ENCODE results near the gene GFRA4.

Gene GFRA4

GRCh38 chr20:3663031-3663701, at the start of gene GFRA4:
GFRA4 (minus strand) TSS chr20:3663399; CDS start chr20:3663399, 0 bp downstream.
- Histone ChIP-seq H3K36me3 (ENCODE audit: insufficient read depth, low read length) (no peaks in the 10 kb centered on the region), H3K9me3 (ENCODE audit: insufficient read depth, low read depth, low read length) (no peaks in the 10 kb centered on the region), H3K9me2 (replicated peaks; ENCODE audit: low read depth, low read length) (no peaks in the 10 kb centered on the region), H3K27me3 (ENCODE audit: insufficient read depth, low read length, poor library complexity, severe bottlenecking) (no peaks in the 10 kb centered on the region), H3K4me3 (ENCODE audit: low read length, poor library complexity, severe bottlenecking) (no peak within 1 kb of the TSS), H3K4me1 (ENCODE audit: insufficient read depth, low read length, poor library complexity, severe bottlenecking) (peaks cover 21% of the 10 kb centered on the region), H2AFZ (ENCODE audit: low read length) (no peak within 1 kb of the TSS), H3K4me2 (ENCODE audit: low read depth, low read length, poor library complexity, severe bottlenecking) (no peak within 1 kb of the TSS), H3K79me2 (ENCODE audit: insufficient read depth, low read length) (no peaks in the 10 kb centered on the region), H4K20me1 (ENCODE audit: insufficient read depth, low read length, poor library complexity, severe bottlenecking) (no peaks in the 10 kb centered on the region), H3K9ac (ENCODE audit: low read depth, low read length, poor library complexity, severe bottlenecking) (no peak within 1 kb of the TSS), H3F3A (ENCODE audit: low read depth) (no peaks in the 10 kb centered on the region)
- TF ChIP-seq, protein P1, sequence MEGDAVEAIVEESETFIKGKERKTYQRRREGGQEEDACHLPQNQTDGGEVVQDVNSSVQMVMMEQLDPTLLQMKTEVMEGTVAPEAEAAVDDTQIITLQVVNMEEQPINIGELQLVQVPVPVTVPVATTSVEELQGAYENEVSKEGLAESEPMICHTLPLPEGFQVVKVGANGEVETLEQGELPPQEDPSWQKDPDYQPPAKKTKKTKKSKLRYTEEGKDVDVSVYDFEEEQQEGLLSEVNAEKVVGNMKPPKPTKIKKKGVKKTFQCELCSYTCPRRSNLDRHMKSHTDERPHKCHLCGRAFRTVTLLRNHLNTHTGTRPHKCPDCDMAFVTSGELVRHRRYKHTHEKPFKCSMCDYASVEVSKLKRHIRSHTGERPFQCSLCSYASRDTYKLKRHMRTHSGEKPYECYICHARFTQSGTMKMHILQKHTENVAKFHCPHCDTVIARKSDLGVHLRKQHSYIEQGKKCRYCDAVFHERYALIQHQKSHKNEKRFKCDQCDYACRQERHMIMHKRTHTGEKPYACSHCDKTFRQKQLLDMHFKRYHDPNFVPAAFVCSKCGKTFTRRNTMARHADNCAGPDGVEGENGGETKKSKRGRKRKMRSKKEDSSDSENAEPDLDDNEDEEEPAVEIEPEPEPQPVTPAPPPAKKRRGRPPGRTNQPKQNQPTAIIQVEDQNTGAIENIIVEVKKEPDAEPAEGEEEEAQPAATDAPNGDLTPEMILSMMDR (conservative IDR thresholded peaks at IDR 0.05; ENCODE audit: low read length): no peak
- no peak for TF ChIP-seq EZH2phosphoT487 (IDR thresholded peaks at IDR 0.05; ENCODE audit: borderline replicate concordance)

DNA sequence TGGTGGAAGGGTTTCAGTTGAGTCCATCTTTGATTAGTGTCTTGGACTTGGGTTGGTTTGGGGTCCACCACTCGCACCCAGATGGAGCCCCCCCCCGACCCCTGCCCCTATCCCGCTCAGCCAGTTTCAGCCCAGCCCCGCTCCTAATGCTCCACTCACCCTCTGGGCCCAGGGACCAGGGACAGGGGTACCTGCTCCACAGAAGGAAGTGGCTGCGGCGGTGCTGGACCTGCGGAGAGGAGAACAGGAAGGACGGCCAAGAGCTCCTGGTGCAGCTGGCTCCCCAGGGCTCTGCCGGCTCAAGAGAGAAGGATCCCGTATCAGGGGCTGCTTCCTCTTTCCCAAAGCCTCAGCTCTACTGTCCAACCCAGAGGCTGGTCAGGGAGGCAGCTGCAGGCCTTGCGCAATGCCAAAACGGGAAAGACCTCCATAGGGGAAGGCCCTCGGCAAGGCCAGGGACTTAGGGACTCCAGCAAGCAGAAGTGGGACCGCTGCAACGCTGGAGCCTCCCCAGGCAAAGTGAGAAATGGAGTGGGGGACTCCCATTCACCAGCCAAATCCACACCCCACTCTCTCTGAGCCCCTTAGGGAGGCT, 49.2 kb upstream of the GFRA4 start, which contains the start of gene SIGLEC1:
TSS of gene SIGLEC1 (minus strand) at position 322 of the 595 bp plus-strand sequence. CDS start 5,472 bp downstream, outside the sequence.
- Histone ChIP-seq H3K9ac (ENCODE audit: low read depth, low read length, poor library complexity, severe bottlenecking) (no peak within 1 kb of the TSS), H4K20me1 (ENCODE audit: insufficient read depth, low read length, poor library complexity, severe bottlenecking) (no peaks in the 10 kb centered on the region), H3K9me2 (replicated peaks; ENCODE audit: low read depth, low read length) (no peaks in the 10 kb centered on the region), H3K4me2 (ENCODE audit: low read depth, low read length, poor library complexity, severe bottlenecking) (no peak within 1 kb of the TSS), H3K36me3 (ENCODE audit: insufficient read depth, low read length) (no peaks in the 10 kb centered on the region), H3K9me3 (ENCODE audit: insufficient read depth, low read depth, low read length) (no peaks in the 10 kb centered on the region), H3K79me2 (ENCODE audit: insufficient read depth, low read length) (no peaks in the 10 kb centered on the region), H2AFZ (ENCODE audit: low read length) (no peak within 1 kb of the TSS), H3F3A (ENCODE audit: low read depth) (no peaks in the 10 kb centered on the region), H3K4me1 (ENCODE audit: insufficient read depth, low read length, poor library complexity, severe bottlenecking) (peaks cover 3% of the 10 kb centered on the region), H3K27me3 (ENCODE audit: insufficient read depth, low read length, poor library complexity, severe bottlenecking) (no peaks in the 10 kb centered on the region), H3K4me3 (ENCODE audit: low read length, poor library complexity, severe bottlenecking) (no peak within 1 kb of the TSS)
- TF ChIP-seq EZH2phosphoT487 (IDR thresholded peaks at IDR 0.05; ENCODE audit: borderline replicate concordance): no peak
- TF ChIP-seq, protein P1 (conservative IDR thresholded peaks at IDR 0.05; ENCODE audit: low read length): no peak

DNA sequence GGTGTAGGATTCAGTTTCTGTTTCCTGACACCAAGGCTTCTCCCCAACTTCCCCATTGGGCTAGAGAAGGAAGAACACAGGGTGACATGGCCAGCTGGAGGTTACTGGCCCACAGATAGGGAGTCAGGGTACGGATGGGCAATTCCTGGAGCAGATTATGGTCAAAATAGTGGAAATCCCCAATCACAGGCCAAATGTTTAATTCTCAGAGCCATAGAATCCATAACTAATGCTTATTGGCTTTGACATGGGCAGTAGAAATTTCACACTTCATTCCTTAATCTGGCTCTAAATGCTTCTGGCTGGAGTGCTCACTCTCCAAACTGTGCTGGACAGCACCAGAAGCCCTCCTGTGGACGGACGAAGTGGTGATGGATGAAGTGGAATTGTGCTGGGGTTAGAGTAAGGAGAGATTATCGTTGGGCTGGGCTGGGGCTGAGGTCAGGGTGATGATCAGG, 48.3 kb upstream of the GFRA4 start:
- Histone ChIP-seq H4K20me1 (ENCODE audit: insufficient read depth, low read length, poor library complexity, severe bottlenecking) (no peaks in the 10 kb centered on the region), H3K4me3 (ENCODE audit: low read length, poor library complexity, severe bottlenecking) (no peak overlapping the region), H2AFZ (ENCODE audit: low read length) (no peak overlapping the region), H3K9me3 (ENCODE audit: insufficient read depth, low read depth, low read length) (no peaks in the 10 kb centered on the region), H3K36me3 (ENCODE audit: insufficient read depth, low read length) (no peaks in the 10 kb centered on the region), H3K79me2 (ENCODE audit: insufficient read depth, low read length) (no peaks in the 10 kb centered on the region), H3K27me3 (ENCODE audit: insufficient read depth, low read length, poor library complexity, severe bottlenecking) (no peaks in the 10 kb centered on the region), H3F3A (ENCODE audit: low read depth) (no peaks in the 10 kb centered on the region), H3K9me2 (replicated peaks; ENCODE audit: low read depth, low read length) (no peaks in the 10 kb centered on the region), H3K4me1 (ENCODE audit: insufficient read depth, low read length, poor library complexity, severe bottlenecking) (peaks cover 3% of the 10 kb centered on the region), H3K4me2 (ENCODE audit: low read depth, low read length, poor library complexity, severe bottlenecking) (no peak overlapping the region), H3K9ac (ENCODE audit: low read depth, low read length, poor library complexity, severe bottlenecking) (no peak overlapping the region)
- no peak for TF ChIP-seq EZH2phosphoT487 (IDR thresholded peaks at IDR 0.05; ENCODE audit: borderline replicate concordance)
- TF ChIP-seq, protein P1 (conservative IDR thresholded peaks at IDR 0.05; ENCODE audit: low read length): no peak

Measured in Loucy (cell line).